ENCODE data around the gene HECW1. TPM values are rescaled to one million over a fixed set of nuclear protein-coding genes. Genes with fewer than 3 reads are reported as not detected.

Gene HECW1
- total RNA-seq, 1 donor from 2014 or later = 0.46 TPM

DNA sequence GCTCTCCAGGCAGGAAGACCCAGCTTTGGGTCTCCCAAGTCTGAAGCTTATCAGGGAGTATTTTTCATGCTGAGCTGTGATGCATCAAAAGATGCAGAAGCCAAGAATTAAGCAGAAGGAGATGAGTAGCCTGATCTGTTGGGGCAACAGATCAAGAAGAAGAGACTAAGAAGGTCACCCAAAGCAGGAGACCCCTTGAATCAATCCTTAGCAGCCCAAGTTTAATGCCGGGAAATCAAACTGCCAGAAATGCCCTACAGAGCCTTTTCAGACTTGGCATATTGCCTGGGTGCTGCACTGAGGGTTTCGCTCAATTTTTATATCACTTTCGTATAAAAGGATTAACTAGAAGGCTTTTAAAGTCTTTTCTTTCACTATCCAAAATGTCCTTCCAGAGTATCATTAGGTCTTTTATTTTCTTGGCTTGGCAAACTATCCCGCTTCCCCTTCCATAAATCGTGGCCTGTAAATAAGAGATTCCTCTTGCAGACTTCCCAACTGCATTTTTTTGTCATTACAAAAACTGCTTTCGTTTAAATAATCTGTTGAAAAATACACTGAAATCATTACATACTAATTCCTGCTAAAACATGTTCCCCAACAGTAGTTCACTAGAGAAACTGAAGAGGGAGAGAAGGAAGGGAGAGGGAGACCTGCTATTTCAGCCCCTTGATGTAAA lies 421.5 kb downstream of the HECW1 start:
- Histone ChIP-seq H3K27me3 (ENCODE audit: control insufficient read depth, insufficient read depth, low read length) (no peaks in the 10 kb centered on the region), H3K36me3 (ENCODE audit: control insufficient read depth, insufficient read depth, low read length) (no peaks in the 10 kb centered on the region), H3K4me3 (ENCODE audit: low read depth, low read length) (no peak overlapping the region)
- no peak for DNase-seq (ENCODE audit: low read depth)
- TF ChIP-seq, protein P1, sequence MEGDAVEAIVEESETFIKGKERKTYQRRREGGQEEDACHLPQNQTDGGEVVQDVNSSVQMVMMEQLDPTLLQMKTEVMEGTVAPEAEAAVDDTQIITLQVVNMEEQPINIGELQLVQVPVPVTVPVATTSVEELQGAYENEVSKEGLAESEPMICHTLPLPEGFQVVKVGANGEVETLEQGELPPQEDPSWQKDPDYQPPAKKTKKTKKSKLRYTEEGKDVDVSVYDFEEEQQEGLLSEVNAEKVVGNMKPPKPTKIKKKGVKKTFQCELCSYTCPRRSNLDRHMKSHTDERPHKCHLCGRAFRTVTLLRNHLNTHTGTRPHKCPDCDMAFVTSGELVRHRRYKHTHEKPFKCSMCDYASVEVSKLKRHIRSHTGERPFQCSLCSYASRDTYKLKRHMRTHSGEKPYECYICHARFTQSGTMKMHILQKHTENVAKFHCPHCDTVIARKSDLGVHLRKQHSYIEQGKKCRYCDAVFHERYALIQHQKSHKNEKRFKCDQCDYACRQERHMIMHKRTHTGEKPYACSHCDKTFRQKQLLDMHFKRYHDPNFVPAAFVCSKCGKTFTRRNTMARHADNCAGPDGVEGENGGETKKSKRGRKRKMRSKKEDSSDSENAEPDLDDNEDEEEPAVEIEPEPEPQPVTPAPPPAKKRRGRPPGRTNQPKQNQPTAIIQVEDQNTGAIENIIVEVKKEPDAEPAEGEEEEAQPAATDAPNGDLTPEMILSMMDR (IDR thresholded peaks at IDR 0.05; ENCODE audit: insufficient read depth, low read length, poor library complexity, severe bottlenecking) = no peak

DNA sequence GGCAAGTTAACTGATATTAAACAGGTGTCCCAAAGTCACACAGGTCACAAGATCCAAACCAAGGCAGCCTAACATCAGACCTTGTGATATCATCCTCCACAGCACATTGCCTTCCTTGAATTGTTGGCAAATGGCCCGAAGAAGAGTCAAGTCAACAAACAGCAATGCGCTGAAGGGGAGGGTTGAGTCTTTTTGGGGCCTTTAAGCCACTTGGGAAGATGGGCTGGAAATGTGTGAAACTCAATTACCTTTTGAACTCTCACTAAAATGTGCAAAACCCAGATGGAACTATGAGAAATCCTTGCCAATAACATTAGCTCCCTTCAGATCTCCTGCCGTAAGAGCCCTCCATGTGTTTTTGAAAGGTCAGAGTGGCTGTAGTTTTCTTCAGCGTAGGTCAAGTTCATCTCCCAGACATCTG lies 422.6 kb downstream of the HECW1 start:
- H3K27me3 ChIP-seq (ENCODE audit: control insufficient read depth, insufficient read depth, low read length) = no peaks in the 10 kb centered on the region
- no peak overlapping the region for H3K4me3 ChIP-seq (ENCODE audit: low read depth, low read length)
- H3K36me3 ChIP-seq (ENCODE audit: control insufficient read depth, insufficient read depth, low read length) = no peaks in the 10 kb centered on the region
- TF ChIP-seq, protein P1 (IDR thresholded peaks at IDR 0.05; ENCODE audit: insufficient read depth, low read length, poor library complexity, severe bottlenecking) = no peak
- no peak for DNase-seq (ENCODE audit: low read depth)

DNA sequence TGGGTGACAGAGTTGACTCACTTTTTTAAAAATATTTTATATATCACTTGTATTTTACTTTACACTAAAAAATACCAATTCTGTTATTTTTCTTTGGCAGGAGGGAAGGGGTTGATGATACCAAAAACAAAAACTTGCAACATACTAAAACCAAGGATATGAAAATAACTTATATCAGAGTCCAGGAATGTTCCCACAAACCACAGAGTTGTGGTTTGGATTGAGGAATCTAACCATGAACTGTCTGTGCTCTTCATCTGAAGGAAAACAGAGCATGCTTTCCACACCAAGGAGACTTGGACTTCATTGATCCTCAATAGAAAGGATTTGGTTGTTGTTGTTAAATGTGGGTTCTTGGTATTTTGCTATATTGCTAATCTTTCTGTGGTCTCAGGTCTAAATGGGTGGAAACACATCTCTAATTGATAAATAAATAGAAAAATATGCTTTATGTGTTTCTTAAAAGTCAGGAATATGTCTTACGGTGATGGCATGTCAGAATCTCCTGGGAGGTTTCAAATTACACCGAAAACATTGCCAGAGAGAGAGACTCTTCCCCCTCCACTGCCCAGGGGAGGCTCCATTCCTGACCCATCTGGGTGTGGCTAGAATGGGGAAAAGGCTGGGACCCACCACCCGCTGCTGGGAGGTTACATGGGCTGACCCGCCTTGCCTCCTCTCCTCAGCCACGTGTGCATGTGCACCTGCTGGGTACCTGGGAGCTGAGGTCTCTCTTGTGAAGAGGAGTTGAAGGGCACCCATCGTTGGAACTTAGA lies 423.6 kb downstream of the HECW1 start:
- Histone ChIP-seq H3K36me3 (ENCODE audit: control insufficient read depth, insufficient read depth, low read length) (no peaks in the 10 kb centered on the region), H3K4me3 (ENCODE audit: low read depth, low read length) (no peak overlapping the region), H3K27me3 (ENCODE audit: control insufficient read depth, insufficient read depth, low read length) (no peaks in the 10 kb centered on the region)
- TF ChIP-seq, protein P1 (IDR thresholded peaks at IDR 0.05; ENCODE audit: insufficient read depth, low read length, poor library complexity, severe bottlenecking) = no peak
- DNase-seq (ENCODE audit: low read depth) = peak; percentile 48

DNA sequence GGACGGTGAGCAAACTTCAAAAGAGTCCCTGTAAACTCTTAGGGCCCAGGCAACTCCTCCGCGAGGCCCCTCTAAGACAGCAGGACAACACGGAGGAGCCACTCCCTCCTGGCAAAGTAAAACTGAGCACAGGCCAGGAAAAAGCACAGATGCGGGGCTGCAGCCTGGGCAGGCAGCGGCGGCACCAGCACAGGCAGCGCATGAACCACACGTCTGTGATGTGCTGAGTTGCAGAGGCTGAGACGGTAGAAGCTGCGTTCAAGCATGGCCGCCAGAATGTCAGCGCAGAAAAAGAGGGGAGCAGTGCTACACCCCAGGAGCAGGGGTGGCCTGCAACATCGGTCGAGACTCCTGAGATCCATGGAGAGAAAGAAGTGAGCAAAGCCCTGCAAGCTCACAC lies 424.3 kb downstream of the HECW1 start:
- H3K27me3 ChIP-seq (ENCODE audit: control insufficient read depth, insufficient read depth, low read length) = no peaks in the 10 kb centered on the region
- H3K4me3 ChIP-seq (ENCODE audit: low read depth, low read length) = no peak overlapping the region
- no peak for DNase-seq (ENCODE audit: low read depth)
- TF ChIP-seq, protein P1 (IDR thresholded peaks at IDR 0.05; ENCODE audit: insufficient read depth, low read length, poor library complexity, severe bottlenecking) = no peak
- no peaks in the 10 kb centered on the region for H3K36me3 ChIP-seq (ENCODE audit: control insufficient read depth, insufficient read depth, low read length)

DNA sequence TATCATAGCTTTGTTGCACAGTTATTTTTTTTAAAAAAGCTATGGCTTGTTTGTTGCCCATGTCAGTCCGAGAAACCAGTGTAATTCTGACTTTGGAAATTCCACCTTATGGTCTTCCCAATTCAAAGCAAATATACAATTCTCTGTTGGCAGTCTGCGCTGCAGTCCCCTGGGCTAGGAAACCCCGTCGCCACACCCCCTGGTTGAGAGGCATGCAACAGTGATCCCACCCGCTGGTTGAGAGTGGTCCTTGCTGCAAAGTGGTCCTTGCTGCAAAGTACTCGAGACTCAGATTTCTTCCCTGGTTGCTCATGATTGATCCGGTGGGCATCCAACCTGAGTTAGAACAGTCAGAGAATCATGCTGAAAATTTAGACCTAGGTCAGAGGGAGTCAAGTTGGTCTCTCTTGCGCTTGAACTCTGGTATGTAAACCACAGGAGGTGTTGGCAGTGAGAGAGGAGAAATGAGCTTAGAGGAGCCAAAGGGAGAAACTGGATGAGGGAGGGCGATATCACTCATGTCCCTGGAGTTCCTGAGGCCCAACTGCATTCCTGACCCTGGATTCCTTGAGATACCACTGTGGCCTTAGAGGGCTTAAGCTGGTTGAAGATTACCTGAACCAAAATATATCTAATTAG lies 425.4 kb downstream of the HECW1 start:
- no peak for DNase-seq (ENCODE audit: low read depth)
- TF ChIP-seq, protein P1 (IDR thresholded peaks at IDR 0.05; ENCODE audit: insufficient read depth, low read length, poor library complexity, severe bottlenecking) = no peak
- H3K36me3 ChIP-seq (ENCODE audit: control insufficient read depth, insufficient read depth, low read length) = no peaks in the 10 kb centered on the region
- H3K27me3 ChIP-seq (ENCODE audit: control insufficient read depth, insufficient read depth, low read length) = no peaks in the 10 kb centered on the region
- no peak overlapping the region for H3K4me3 ChIP-seq (ENCODE audit: low read depth, low read length)
